NCI-H2107 treated with DMSO at 0.1 percent for 48 hours (cell line): ENCODE results near the gene PNMA5.

Experiments used
- DNase-seq: peaks from one replicate; lab custom pipeline; 2025; ENCODE audit not compliant: unreplicated experiment; lab: John Stamatoyannopoulos, UW

PNMA5 gene

DNA sequence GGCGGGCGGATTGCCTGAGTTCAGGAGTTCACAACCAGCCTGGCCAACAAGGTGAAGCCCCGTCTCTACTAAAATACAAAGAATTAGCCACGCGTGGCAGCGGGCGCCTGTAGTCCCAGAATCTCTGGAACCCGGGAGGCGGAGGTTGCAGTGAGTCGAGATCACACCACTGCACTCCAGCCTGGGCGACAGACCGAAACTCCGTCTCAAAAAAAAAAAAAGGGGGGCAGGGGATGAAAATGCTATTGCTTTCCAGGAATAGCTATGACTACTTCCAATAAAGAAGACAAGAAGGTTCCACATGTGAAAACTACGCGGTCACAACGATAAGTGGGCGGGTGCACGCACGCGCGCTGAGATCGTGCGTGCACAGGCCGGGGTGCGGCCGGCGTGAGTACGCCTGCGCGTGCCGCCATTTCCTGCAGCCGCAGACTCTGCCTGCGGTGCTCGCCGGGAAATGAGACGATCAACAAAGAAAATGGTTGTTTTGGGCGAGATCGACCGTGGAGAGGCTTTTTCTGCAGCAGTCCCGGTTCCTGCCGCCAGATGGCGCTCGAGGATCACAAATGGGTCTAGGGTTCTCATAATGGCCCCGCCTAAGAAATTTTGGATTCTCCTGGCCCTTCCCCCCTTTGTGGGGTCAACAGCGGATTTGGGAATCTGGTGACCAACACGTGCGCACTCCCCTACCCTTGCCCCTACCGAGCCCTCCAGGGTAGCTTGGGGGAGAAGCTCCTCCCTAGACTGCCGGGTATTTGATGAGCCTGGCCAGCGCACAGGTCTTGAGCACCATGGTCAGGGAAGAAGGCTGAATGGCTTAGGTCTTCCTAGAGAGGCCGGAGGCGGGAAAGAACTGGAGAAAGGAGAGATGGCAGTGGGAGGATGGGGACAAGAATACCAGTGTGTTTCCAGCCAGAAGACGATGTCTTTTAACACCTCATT lies 35.1 kb downstream of the PNMA5 start:
- DNase-seq = peak; percentile 81

DNA sequence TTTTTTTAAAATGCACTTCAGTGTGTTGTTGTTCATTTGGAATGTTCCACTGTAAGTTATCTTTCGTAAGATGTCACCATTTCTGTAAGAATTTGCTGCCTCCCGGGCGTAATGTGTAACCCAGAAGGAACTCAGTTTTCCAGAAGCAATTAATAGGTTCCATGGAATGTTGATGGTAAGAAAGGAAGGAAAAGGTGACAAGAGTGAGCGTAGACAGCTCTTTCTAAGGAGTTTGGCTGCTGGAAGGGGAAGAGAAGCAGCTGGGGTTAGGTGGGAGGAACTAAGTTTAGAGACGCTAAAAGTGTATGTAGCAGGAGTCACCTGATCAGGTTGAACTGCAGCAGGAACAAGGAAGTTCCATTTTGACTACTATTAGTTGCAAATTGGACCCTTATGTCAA lies 35.9 kb downstream of the PNMA5 start:
- DNase-seq = no peak

DNA sequence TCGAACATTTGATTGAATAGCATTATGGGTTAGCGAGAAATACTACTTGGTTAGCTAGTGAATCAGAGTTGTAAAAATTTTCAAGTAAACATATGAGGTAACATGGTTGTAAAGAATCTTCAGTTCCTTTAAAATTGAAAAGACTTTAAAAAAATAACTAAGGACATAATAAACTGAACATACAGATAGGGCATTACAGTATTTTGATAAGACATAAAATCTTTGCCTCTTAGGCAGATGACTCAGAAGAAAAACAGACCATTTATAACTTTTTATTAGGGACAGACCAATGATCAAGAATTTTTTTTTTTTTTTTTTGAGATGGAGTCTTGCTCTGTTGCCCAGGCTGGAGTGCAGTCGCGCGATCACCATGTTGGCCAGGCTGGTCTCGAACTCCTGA lies 43.1 kb downstream of the PNMA5 start:
- no peak for DNase-seq

DNA sequence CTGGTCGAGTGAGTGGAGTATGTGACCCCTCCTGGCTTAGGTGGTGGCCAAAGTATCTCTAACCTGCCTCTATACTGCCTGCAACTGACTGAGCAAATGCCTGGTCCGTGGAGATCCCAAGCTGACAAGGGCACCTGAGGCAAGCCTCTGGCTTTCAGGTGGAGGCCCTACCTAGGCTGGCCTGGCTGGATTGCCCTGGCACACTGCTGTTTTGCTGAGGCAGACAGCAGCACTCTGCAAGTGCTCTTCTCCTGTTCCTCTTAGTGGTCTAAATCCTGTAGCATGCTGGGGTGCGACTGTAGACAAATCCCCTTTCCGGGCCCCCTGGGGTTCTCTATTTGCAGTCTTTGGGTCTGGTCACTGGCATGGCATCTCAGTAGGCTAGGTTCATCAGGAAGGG lies 44.8 kb downstream of the PNMA5 start:
- DNase-seq = no peak

DNA sequence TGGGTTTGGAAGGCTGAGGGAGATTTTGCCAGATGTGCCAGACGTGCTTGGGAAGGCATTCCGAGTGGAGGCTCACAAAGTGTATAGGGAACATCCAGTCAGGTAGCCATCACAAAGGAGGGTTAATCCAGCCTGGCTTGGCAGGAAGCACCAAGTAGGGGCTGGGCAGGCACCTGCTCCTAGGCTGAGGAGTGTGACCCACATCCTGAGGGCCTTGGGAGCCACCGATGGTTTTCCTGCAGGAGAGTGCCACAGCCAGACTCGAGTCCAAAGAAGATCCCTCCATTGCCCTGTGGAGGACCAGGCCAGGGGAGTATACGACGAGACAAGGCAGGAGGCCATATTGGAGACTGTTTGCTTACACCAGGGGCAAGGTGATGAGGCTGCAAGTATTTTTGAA lies 47.2 kb downstream of the PNMA5 start:
- no peak for DNase-seq

DNA sequence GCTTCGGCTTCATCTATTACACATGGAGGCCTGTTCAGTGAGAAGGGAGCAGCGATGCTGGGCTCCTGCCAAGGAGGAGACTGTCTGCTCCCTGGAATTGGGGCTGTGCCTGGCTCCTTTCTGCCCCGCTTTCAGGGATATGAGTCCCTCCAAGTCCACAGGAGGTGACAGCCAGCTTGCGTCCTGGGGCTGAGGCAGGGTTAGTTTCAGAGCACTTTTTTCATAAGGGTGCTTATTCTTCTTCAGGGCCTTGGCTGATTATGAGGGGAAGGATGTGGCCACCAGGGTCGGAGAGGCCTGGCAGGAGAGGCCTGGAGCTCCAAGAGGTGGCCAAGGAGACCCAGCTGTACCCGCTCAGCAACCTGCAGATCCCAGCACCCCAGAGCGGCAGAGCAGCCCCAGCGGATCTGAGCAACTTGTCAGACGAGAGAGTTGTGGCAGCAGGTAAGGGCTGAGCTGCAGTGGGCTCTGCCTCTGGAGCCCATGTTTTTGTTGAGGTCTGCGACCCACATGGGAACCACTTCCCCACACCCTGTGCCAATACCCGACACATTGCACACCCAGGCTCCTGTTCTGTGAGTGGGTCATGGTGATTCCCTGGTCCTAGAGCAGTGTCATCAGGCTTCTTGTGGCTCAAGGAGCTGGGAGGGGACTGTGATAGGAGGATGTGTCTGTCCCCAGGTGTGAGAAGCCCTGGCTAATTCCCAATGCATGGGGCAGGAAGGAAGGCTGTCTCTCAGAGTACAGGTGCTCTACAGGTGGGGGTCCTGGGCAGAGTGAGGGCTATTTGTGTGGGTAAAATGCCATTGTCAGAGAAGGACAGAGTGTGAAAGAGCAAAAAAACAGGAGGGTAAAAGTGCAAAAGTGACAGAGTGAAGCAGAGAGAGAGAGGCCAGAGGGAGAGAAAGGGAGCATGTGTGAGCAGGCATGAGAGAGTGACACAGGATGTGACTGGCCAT lies 48.6 kb downstream of the PNMA5 start:
- DNase-seq = no peak

DNA sequence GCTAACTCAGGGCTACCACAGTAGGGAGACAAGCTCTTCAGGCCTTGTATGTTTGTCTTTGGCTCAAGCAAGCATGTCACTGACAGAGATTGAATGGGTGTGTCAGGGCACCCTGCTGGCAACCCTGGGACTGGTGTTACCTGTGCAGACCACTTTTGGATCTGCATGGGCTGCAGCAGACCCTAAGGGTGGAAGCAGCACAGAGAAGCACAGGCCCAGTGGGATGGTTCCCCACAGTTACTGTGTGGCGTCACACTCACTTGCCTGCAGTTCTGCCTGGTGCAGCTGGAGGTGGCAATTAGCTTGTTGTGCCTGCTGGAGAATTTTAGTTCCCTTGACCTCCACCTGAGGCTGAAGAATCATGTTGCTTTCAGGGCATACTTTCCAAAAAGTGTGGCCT lies 50.1 kb downstream of the PNMA5 start:
- DNase-seq = no peak

DNA sequence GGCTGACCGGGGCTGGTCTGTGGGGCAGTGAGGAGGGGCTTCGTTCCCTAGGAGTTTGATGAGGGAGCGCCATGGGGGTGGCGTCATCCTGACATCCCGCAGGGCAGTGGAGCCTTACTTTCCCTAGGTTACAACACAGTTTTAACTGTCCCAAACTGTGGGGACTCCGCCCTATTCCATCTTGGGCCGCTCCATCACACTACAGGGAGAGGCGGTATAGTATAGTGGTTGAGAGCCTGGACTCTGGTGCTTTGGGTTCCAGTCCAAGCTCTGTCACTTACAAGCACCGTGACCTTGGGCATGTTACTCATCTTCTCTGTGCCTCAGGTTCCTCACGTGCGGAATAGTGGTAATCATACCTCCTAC lies 51.9 kb downstream of the PNMA5 start:
- DNase-seq = no peak

DNA sequence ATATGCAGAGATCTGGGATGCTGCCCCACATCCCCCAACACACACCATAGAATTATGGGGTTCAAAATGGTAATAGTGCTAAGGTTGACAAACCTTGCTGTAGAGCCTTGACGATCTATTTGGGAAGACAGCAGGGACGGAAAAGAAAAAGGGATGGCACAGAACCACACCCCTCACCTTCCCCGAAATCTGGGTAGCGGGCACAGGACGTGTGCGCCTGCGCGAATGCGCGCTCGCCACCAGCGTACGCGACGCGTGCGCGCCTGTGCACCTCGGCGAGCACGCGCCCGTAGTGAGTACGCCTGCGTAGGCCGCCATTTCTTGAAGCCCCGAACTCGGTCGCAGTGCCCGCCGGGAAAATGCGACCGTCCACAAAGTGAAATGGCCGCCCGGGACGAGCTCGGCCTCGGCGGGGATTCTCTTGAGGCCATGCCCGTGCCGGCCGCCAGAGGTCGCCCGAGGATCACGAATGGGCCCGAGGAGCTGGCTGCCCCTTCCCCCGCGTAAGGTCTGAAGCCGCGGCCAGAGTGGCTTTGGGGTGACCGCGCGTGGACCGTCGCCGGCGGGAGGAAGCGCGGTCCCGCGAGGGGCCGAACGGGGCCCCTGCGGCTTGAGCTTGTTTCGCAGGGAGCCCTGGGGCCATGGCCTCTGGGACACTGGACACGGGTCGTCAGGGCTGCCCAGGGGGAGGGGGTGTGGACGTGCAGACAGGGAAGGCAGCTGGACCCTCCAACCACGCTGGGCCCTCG lies 52.4 kb downstream of the PNMA5 start:
- DNase-seq = peak; percentile 91
